ENCODE results near the gene PEX12.
"Not testable (repeated sequence)": the region's sequence is repeated elsewhere in the genome, so short reads cannot be mapped to it uniquely, and the experiment has no call there.

Gene PEX12

GRCh38 chr17:35575759-35576158 lies 2.6 kb downstream of the PEX12 start:
- DNase-seq: no peak

DNA sequence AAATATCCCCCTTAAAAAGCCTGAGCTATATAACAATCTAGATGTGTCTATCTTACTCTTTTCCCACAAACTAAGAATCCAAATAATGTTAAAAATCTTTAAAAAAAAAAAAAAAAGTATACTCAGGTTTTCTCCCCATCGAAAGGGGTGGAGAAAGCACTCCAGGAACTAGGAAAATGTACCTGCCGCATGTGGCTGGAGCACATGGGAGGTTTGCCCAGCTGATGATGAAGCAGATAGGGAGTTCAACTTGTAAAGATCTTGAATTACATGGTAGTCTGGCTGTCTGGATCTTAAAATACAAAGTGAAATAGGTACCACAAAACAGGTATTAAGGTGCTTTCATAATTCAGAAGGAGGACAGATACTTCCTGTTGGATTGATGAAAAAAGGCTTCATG lies 9.0 kb downstream of the PEX12 start:
- DNase-seq: no peak

DNA sequence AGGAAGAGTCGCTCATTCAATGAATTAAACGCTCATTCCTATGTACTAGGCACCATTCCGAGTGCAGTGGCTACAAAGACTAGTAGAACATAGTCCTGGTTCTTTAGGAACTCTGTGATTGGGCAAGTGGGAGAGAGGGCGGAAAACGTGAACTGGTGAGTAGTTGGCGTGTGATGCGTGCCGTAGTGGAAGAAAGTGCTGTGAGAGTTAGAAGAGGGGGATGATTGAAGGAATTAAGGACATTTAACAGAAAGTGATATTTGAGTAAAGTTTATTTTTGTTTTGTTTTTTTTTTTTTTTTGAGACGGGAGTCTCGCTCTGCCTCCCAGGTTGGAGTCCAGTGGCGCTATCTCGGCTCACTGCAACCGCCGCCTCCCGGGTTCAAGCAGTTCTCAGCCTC lies 9.8 kb downstream of the PEX12 start:
- DNase-seq: no peak

GRCh38 chr17:35566968-35567367 lies 11.4 kb downstream of the PEX12 start:
- no peak for DNase-seq

- DNase-seq: not testable (repeated sequence)
Observed at GRCh38 chr17:35563181-35563580, 15.2 kb downstream of the PEX12 start.

- no peak for DNase-seq
Observed at GRCh38 chr17:35560703-35561102, 17.7 kb downstream of the PEX12 start, which contains the start of gene SLFN14. Gene SLFN14 (minus strand): TSS chr17:35560819. CDS start chr17:35558062, 2,757 bp downstream.

DNA sequence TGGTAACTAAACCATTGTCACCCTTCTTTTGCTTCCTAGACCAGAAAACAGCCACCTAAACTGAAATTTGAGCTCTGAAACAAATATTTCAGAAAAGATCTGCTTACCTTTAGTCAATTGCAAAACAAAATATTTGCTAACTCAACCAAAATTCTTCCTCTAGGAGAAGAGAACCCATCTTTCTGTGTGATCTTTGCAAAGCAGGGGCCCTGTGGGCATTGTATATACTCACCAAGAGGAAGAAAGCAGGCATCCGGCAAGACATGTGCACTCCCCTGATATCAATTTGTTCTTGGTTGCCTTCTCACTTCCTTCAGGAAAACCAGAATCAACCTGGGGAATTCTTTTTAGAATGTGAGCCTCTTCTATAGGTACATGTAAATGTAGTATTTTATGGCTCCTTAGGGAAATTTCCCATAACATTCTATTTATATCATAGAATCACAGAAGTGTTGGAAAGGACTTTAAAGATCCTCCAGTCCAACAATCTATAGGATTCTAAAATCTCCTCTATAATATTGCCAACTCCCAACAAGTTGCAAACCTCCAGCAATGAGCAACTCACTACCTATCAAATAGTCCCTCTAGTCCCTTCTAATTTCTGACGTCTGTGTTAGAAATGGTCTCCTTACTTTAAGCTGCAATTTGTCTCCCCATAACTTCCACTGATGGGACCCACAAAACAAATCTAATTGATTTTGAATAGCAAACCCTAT lies 18.7 kb downstream of the PEX12 start:
- no peak for DNase-seq

DNA sequence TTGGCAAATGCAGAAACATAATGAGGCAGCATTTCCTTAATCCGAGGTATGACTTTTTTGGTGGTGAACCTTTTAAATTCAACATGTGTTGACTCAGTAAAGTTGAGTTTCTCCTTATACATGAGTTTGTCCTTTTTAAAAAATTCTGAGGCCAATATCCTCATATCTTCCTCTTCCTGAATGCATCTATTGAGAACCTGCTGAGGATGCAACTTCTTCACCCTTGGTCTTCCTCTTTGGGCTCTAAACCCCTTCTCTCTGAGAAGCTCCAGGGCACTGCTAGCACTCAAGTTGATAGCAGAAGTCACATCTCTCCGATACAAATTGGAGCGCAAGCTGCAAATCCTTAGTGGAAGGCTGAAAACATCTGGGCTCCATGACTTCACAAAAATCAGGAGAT lies 21.0 kb downstream of the PEX12 start:
- no peak for DNase-seq

- DNase-seq: no peak
Observed at GRCh38 chr17:35555691-35556090, 22.7 kb downstream of the PEX12 start.

DNA sequence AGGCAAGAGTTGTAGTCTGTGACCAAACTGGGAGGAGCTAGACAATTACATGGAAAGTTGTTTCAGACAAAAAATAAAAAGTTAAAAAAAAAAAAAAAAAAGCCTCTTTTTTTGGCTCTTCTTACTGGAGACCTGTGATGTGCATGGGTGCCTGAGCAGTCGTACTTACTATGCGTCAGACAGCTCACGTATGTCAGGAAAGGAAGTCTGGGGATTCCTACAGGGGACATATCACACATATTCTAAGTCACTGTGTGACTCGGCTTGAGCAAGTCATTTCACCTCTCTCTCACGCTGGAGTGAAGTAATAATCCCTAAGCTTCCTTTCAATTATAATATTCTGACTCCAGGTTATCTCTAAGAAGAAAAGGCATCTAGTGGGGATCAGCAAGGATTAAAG lies 23.7 kb downstream of the PEX12 start:
- no peak for DNase-seq

- DNase-seq: no peak
Observed at GRCh38 chr17:35553310-35553709, 25.1 kb downstream of the PEX12 start.

GRCh38 chr17:35548978-35549377 lies 29.4 kb downstream of the PEX12 start:
- DNase-seq: no peak

DNA sequence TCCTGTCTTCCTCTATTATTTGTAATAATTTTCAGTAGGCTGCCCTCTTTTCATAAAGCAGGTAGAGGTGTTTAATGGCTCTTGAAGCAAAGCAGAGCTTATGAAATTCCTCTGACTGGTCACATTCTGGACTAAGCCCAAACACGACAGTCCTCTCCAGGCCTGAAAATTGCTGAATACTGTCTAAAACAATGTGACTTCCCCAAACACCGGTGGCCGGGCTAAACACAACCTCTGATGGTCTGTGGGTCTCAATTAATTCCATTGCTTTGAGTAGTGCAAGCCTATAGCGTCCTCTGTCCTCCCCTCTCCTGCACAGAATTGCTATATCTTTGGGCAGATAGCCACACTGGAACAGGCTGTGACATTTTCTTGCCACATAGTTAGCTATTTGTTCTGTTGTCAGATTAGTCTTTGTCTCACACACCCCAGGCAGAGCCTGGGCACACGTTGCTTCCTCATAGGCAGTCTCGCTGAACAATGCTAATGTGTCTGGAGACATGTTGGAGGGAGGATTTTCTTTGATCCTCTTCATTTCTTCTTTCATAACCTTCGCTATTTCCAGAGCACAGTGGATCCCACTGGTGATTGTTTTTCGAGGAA lies 30.1 kb downstream of the PEX12 start:
- no peak for DNase-seq

- no peak for DNase-seq
Observed at GRCh38 chr17:35546487-35546886, 31.9 kb downstream of the PEX12 start.

- no peak for DNase-seq
Observed at GRCh38 chr17:35545150-35545549, 33.2 kb downstream of the PEX12 start.

DNA sequence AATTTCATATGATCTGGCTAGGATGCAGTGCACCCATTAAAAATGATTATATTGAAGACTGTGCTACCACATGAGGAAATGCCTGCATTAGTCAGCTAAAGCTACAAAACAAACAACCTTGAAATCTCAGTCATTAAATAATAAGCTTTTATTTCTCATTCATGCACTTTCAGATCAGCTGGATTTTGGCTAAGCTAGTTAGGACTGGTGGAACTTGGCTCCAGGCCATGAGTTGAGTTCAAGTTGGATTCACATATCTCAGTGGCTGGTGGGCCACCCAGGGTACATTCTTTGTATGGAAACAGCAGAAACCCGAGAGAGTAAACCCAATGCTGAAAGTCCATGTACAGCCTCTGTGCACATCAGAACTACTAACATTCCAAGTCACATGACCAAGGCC lies 34.5 kb downstream of the PEX12 start:
- no peak for DNase-seq

DNA sequence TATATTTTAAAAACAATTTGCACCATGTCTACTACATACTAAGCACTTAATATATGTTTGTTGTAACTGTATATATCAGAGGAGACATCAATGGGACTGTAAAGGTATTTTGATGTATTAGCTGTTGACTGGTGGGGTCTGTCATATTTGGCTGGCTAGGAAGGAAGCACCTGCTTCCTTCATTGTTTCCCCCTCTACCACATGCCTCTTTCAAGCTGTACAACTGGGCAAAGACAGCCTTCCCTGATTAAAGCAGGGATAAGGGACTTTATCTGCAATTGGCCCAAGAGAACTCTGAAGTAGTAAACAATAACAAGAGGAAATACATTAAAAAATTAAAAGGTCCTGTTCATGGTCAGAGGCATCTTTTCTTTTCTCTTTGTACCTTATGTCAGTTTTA lies 35.4 kb downstream of the PEX12 start:
- DNase-seq: no peak

DNA sequence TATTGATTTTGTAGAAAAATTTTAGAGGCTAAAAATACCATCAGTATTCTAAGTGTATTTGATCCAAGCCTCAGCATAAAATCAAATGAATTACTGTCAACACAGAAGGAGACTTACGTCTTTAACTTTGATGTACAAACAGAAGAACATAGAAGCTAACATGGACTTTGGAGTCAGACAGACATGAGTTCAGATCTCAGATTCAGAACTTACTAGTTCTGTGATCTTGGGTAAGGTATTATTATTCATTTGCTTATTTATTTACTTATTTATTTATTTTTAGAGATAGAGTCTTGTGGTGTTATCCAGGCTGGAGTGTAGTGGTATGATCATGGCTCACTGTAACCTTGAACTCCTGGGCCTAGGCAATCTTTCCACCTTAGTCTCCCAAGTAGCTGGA lies 36.9 kb downstream of the PEX12 start:
- DNase-seq: no peak

- no peak for DNase-seq
Observed at GRCh38 chr17:35540589-35541404, 37.6 kb downstream of the PEX12 start.

- no peak for DNase-seq
Observed at GRCh38 chr17:35539659-35540026, 38.7 kb downstream of the PEX12 start.

DNA sequence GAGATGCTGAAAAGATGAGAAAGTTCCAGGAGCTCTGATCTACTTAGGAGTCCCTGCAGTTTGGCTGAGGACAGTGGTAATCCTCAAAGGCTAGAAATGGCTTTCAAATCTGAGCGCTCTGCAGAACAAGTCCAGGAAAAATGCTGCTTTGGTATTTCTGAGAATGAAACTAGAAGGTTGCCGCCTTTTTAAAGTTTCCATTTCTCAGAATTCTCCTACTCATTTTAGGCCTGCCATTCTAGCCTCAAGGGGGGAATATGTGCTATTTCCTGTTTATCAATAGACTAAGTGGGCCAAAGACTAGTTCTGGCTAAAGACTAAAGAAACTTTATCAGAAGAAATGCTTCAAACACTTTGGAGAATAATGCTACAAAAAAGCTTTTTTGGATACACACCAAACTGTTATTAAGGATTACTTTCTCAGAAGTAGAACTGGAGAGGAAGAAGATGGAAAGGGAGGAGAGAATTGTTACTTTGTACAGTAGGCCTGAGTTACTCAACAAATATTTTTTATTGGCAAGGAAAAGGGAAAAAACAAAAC lies 40.7 kb downstream of the PEX12 start, which contains the start of gene SLFN12L:
SLFN12L (minus strand) TSS at position 78 of the 541 bp plus-strand sequence. CDS start 15,314 bp downstream, outside the sequence.
- no peak for DNase-seq

GRCh38 chr17:35536664-35537171 lies 41.7 kb downstream of the PEX12 start:
- no peak for DNase-seq

GRCh38 chr17:35535406-35535805 lies 43.0 kb downstream of the PEX12 start:
- not testable (repeated sequence) for DNase-seq

All from cerebellar nuclear complex (tissue), 1 donor.